Measurements from ENCODE around the gene VAV1.
"Not testable (repeated sequence)": the region's sequence is repeated elsewhere in the genome, so short reads cannot be mapped to it uniquely, and the experiment has no call there.

VAV1 gene

DNA sequence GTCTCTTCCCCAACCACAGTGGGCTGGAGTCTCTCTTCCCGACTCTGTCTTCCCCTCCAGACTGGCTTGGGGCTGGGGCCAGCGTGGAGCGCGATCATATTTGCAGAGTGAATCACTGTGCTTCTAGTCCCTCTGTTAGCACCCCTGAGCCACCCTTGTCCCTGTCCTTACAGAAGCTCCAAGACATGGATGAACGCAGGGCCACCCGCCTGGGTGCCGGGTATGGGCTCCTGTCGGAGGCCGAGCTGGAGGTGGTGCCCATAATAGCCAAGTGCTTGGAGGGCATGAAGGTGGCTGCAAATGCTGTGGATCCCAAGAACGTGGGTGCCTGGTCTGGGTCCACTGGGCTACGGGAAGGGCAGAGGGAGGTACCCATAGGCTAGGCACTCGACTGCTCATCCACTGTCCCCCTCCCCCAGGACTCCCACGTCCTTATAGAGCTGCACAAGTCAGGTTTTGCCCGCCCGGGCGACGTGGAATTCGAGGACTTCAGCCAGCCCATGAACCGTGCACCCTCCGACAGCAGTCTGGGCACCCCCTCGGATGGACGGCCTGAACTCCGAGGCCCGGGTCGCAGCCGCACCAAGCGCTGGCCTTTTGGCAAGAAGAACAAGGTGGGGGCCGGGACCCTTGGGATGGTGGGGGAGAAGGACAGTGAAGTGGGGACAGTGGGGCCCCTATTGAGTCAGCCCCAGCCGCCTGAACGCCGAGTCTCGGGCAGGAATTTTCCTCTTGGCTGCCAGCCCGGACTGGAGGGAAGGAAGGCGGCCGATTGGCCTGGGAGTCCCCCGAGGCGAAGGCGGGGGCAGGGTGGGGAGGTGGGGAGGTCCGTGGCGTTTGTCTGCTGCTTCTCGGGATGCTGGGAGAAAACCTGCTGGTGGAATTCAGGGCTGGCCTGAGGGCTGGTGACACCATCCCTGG is 27.9 kb upstream of the VAV1 start:
- Histone ChIP-seq H3K4me3 (ENCODE audit: low read depth, low read length) (no peak overlapping the region), H3K27me3 (ENCODE audit: insufficient read depth, low read depth, severe bottlenecking) (no peaks in the 10 kb centered on the region), H3K36me3 (peaks cover 65% of the 10 kb centered on the region), H3K27ac (no peak overlapping the region), H3K9me3 (ENCODE audit: severe bottlenecking) (no peaks in the 10 kb centered on the region)
- DNase-seq: no peak
- TF ChIP-seq, protein P1, sequence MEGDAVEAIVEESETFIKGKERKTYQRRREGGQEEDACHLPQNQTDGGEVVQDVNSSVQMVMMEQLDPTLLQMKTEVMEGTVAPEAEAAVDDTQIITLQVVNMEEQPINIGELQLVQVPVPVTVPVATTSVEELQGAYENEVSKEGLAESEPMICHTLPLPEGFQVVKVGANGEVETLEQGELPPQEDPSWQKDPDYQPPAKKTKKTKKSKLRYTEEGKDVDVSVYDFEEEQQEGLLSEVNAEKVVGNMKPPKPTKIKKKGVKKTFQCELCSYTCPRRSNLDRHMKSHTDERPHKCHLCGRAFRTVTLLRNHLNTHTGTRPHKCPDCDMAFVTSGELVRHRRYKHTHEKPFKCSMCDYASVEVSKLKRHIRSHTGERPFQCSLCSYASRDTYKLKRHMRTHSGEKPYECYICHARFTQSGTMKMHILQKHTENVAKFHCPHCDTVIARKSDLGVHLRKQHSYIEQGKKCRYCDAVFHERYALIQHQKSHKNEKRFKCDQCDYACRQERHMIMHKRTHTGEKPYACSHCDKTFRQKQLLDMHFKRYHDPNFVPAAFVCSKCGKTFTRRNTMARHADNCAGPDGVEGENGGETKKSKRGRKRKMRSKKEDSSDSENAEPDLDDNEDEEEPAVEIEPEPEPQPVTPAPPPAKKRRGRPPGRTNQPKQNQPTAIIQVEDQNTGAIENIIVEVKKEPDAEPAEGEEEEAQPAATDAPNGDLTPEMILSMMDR (IDR thresholded peaks at IDR 0.05; ENCODE audit: low read depth, low read length): no peak

DNA sequence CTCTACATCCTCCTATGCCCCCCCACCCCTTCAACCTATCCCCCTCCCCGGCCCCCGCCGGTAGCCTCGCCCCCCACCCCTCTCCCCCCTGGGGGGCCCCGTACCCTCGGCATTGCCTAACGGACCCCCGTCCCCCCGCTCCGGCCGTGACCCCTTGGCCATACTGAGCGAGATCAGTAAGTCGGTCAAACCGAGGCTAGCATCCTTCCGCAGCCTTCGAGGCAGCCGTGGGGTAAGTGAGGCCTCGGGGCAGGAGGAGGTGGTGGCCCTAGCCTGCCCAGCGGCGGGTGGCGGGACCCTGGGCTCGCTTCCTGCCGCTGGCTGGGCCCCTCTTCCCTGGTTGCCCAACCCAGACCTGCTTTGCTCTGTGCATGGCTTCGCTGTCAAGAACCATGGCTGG is 26.5 kb upstream of the VAV1 start:
- peaks cover 76% of the 10 kb centered on the region for H3K36me3 ChIP-seq

DNA sequence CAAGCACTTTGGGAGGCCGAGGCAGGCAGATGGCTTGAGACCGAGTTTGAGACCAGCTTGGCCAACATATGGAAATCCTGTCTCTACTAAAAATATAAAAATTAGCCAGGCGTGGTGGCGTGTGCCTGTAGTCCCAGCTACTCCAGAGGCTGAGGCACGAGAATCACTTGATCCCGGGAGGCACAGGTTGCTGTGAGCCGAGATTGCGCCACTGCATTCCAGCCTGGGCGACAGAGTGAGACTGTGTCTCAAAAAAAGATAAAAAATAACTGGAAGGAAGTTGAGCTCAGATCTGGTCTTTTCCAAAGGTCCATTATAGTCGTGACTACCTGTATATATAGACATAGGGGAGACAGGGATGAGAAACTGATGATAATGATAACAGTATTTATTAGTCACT is 24.0 kb upstream of the VAV1 start:
- H3K36me3 ChIP-seq: peaks cover 87% of the 10 kb centered on the region
- H3K27ac ChIP-seq; H3K27me3 ChIP-seq (ENCODE audit: insufficient read depth, low read depth, severe bottlenecking); H3K9me3 ChIP-seq (ENCODE audit: severe bottlenecking); H3K4me3 ChIP-seq (ENCODE audit: low read depth, low read length); DNase-seq: not testable (repeated sequence)

More for the DNA sequence above, 26.5 kb upstream of the VAV1 start:
- Histone ChIP-seq H3K9me3 (ENCODE audit: severe bottlenecking) (no peaks in the 10 kb centered on the region), H3K27ac (no peak overlapping the region), H3K4me3 (ENCODE audit: low read depth, low read length) (no peak overlapping the region), H3K27me3 (ENCODE audit: insufficient read depth, low read depth, severe bottlenecking) (no peaks in the 10 kb centered on the region)
- TF ChIP-seq, protein P1 (IDR thresholded peaks at IDR 0.05; ENCODE audit: low read depth, low read length): no peak
- no peak for DNase-seq

DNA sequence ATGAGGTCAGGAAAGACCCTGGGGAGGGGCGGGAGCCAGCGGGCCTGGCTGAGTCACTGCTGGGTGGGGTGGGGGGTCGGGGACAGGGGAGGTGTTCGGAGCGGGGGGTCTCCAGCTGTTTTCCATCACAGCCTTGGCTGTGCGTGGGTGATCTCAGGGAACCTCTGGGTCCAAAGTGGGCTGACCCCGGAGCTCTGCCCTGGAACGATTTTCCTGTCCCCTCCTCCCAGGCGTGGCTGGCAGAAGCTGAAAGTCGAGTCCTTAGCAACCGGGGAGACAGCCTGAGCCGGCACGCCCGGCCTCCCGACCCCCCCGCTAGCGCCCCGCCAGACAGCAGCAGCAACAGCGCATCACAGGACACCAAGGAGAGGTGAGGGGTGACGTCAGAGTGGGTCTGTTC is 22.4 kb upstream of the VAV1 start:
- Histone ChIP-seq H3K36me3 (peaks cover 72% of the 10 kb centered on the region), H3K27me3 (ENCODE audit: insufficient read depth, low read depth, severe bottlenecking) (no peaks in the 10 kb centered on the region)
- no peak for DNase-seq

DNA sequence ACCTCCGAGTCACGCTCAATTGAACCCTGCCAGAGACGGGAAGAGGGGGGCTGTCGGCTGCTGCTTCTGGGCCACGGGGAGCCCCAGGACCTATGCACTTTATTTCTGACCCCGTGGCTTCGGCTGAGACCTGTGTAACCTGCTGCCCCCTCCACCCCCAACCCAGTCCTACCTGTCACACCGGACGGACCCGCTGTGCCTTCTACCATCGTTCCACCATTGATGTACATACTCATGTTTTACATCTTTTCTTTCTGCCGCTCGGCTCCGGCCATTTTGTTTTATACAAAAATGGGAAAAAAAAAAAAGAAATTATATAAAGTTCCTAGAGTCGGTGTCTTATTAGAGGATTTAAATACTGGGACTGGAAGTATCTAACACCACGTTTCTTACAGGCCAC is 21.3 kb upstream of the VAV1 start:
- DNase-seq: no peak
- Histone ChIP-seq H3K27me3 (ENCODE audit: insufficient read depth, low read depth, severe bottlenecking) (no peaks in the 10 kb centered on the region), H3K4me3 (ENCODE audit: low read depth, low read length) (no peak overlapping the region), H3K36me3 (peaks cover 65% of the 10 kb centered on the region), H3K27ac (no peak overlapping the region), H3K9me3 (ENCODE audit: severe bottlenecking) (no peaks in the 10 kb centered on the region)
- TF ChIP-seq, protein P1 (IDR thresholded peaks at IDR 0.05; ENCODE audit: low read depth, low read length): no peak

More for the DNA sequence above, 22.4 kb upstream of the VAV1 start:
- Histone ChIP-seq H3K9me3 (ENCODE audit: severe bottlenecking) (no peaks in the 10 kb centered on the region), H3K4me3 (ENCODE audit: low read depth, low read length) (no peak overlapping the region), H3K27ac (no peak overlapping the region)
- TF ChIP-seq, protein P1 (IDR thresholded peaks at IDR 0.05; ENCODE audit: low read depth, low read length): no peak

DNA sequence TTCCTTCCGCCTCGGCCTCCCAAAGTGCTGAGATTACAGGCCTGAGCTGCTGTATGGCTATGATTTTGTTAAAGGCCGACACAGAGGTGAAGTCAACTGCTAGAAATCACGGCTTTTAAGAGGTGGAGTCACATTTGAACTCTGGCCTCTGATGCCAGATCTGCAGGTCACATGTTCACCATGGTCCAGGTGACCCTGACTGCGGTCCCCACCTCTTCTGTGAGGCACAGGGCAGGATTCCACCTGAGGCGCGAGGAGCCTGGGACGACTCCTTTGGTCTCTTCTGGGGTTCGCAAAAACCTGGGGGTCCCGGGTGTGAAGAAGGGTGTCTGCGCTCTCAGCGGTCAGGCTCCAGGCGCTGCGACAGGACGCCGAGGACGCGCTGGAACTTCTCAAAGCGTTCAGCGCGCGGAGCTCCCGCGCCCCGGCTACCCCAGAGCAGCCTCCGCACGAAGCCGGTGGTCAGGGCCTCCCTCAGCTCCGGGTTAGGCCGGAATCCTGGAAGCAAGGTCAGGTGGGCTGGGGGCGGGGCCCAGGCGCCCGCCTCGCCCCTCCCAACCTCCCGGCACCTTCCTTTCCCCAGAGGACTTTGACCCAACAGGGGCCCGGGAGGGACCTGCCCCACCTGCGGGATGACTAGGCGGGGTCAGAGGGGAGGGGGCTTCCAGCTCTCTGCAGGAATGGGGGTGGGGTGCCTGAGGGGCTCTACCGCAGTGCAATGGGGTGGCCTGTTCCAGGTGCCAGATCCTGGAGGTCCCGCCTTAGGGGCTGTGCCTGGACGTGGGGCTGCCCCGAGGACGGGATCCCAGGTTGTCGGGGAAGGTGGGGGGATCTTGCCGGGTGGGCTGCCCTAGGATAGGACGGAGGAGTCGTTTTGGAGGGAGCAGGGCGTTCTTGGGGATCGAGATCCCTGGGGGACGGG is 20.0 kb upstream of the VAV1 start:
- no peaks in the 10 kb centered on the region for H3K27me3 ChIP-seq (ENCODE audit: insufficient read depth, low read depth, severe bottlenecking)
- H3K27ac ChIP-seq: no peak overlapping the region
- DNase-seq: no peak
- H3K36me3 ChIP-seq: peaks cover 52% of the 10 kb centered on the region
- H3K9me3 ChIP-seq (ENCODE audit: severe bottlenecking): no peaks in the 10 kb centered on the region
- TF ChIP-seq, protein P1 (IDR thresholded peaks at IDR 0.05; ENCODE audit: low read depth, low read length): no peak
- no peak overlapping the region for H3K4me3 ChIP-seq (ENCODE audit: low read depth, low read length)
